C1 segment of cervical spinal cord (tissue), 14 donors: ENCODE data around the gene ABCA2.
A peak's percentile ranks its signal among the peaks of the same experiment; 100 is the strongest.
"Not testable (repeated sequence)": the region's sequence is repeated elsewhere in the genome, so short reads cannot be mapped to it uniquely, and the experiment has no call there.

ENCODE experiments used
- DNase-seq, 14 donors: peaks; one replicate each; lab custom pipeline; 2025; lab: John Stamatoyannopoulos, UW

Gene ABCA2

DNA sequence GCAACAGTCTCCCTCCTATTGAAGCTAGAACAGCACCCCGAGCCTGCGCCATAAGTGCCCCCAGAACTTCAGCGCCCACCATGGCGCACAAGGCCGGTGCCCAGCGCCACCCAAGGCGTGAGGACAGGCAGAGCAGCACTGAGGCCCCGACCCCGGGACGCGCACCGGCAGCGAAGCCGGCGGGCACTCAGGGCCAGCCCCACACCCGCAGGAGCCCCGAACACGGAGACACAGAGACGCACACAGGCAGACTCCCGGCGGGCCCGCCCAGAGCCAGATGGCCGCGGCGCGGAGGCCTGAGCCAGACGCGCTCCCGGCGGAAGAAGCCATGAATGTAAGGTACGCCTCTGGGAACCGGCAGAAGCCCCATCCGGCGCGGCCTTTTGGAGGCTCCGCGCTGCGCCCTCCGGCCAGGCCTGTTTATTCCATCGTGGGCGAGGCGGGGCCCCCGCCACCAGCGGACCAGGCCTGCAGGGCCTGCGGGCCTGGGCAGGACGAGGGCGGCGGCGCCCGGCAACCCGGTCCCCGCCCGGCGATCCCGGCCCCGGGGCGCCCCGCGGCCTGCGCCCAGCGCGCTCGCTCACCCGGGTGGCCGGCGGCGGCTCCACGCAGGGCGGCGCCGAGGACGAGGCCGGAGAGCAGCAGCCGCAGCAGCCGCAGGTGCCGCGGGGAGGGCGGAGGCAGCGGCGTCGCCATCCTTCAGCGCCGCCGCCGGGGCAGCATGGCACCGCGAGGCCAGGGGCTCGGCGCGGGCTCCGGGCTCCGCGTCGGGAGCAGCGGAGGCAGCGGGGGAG, 17.5 kb upstream of the ABCA2 start:
- DNase-seq = peak in 2 of 14 donors; percentile 23 to 63

DNA sequence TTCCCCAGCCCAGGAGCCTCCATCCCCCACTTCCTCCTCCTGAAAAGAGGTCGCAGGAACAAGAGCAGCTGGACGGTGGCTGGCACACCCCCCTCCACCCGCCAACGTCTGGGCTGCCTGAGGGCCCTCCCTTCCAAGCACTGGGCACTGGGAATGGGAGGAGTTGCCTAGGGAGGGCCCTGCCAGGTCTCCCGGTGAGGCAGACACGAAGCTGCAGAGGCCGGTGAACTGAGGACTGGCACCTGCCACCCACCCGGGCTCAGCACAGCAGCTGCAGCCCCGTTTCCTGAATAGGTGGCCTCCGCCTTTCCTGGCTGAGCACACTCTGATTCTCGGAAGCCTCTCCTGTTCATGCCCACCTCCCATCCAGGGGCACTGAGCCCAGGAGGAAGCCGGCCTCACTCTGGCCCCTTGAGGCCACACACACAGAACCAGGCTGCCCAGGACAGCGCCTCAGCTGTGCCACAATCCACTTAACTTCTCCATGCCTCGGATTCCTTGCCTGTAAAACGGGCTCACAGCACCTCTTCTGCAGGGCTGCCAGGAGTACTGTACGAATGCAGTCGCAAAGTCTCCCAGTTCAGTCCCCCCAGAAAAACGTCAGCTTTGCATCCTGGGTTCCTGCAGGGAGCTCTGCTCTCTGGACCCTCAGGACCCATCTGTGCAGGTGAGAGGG, 16.6 kb upstream of the ABCA2 start:
- DNase-seq = peak in 6 of 14 donors; percentile 32 to 76 (median 46)

DNA sequence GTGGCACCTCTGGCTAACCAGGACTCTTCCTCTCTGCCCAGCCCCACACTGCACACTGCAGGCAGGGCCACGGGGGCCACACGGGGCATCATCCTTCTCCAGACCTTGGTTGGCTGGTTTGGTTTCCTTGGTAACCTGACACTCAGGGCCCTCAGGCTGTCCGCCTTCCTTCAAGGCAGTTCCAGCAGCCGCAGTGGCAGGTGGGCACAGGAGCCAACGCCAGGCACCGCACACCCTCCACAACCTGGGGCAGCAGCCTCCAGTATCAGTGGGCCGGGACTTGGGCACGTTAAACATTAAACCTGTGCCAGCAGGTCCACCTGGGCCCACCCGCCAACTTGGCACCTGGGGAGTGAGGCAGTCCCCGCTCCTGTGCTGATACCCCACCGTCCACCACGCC, 16.0 kb upstream of the ABCA2 start:
- no peak for DNase-seq

DNA sequence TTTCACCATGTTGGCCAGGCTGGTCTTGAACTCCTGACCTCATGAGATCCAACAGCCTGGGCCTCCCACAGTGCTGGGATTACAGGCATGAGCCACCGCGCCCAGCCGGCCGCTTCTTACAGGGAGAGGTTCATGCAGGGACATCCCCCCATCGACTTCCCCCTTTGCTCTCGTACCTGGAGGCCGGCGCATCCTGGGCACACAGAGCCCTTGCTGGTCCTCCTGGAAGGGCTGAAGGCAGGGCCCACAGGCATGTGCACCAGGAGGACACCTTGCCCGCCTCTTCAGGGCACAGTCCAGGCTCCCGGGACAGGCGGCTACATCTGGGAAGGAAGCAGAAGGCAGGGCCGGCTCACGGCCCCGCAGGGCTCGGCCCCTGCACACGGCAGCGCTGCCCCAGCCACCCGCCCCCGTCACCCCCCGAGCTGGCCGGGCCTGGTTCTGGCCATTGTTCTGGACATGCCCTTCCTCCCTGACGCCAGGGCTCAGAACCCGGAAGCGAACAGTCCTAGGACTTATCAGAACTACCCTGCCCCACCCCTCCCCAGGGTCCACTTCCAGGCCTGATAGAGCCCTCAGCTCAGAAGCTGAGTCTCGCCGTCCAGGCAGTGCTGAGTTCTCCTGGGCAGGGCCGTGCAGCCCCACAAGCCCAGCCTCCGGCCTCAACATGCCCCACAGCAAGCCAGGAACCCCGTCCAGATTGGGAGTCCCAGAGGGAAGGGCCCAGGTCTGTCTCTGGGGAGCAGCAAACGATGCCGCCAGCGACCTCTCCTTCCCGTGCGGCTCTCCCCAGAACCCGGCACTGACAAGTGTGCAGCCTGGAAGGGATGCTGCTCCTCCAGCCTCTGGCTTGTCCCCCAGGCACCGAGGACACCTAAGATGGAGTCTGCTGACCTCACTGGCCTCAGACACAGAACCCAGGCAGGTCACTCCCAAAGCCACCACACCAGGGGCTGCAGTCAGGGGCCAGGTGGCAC, 15.0 kb upstream of the ABCA2 start:
- DNase-seq = no peak

DNA sequence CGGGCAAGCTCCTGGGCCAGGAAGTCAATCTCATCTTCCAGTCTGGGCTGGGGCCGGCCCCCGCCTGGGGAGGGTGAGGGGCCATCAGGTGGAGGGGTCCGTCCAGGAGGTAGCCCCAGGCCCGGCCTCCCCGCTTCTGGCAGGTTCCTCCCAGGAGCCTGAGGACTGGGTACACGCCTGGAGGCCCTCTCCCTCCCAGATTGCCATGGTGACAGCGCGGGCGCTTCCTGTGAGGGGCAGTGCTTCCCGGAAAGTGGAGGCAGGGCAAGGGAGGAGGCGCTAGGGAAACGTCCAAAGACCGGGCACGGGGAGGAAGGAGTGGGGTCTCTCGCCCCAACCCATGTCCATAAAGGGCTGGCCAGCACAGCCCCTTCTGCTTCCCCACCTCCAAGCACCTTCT, 13.1 kb upstream of the ABCA2 start:
- DNase-seq = no peak

DNA sequence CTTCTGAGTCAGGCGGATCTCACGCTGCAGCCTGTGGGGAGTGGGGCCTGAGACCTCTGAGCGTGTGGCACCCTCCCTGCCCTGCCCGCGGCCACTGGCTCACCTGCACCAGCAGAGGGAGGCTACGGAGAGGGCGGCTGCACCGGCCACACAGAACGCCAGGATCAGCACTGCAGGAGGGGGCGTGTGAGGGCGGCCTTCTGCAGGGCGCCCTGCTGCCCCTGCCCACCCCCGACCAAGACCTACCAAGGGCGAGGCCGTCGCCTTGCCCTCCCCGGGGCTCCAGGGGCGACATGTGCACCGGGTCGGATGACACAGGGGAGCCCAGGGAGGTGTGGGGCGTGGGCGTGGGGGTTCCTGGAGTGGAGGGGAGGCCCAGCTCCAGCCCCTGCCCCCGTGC, 12.5 kb upstream of the ABCA2 start:
- DNase-seq = no peak

DNA sequence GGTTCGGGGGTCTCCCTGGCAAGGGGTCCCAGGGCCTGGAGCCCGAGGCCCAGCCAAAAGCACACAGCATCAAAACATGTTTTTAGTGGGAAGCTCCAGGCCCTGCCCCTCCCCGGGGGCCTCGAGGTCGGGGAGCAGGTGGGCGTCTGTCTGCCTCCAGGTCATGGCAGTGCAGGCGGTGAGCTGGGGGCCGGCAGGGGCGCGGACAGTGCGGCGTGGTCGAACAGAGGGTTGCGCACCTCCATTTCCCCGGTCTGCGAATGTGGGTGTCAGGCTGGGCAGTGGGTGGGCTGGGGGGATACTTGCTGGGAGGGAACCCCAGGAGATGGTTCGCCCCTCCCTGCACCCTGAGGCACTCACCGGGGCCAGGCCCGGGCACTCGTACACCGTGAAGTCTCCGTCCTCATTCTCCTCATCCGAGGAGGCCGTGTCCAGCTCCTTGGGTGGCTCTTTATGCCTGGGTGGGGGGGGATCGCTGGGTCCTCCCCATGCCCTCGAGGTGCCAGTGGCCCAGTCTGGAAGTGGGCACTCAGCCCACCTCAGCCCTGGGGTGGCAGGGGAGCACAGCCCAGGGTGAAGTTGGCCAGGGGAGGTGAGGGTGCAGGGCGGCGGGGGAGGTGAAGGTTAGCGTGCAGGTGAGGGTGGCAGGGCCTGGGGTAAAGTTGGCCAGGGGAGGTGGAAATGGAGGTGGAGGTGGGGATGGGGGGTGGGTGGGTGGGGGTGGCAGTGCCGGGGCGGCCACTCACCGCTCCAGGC, 11.8 kb upstream of the ABCA2 start:
- DNase-seq = no peak

DNA sequence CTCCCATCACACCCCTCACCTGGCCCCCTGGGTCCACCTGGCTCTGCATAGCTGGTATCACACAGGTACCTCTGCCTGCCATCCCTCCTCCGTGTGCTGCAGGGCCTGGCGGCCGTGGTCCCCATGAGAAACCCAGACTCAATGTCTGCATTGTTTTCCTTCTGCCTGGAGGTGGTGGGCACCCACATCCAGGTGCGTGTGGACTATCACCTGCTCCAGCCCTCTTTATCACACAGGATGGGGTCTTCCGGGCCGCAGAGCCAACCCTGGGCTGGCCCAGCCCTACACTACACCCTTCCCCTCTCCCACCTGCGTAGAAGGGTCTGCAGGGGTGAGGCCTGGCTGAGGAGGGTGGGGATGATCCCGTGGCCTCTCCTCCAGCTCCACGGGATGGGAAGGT, 10.9 kb upstream of the ABCA2 start:
- no peak for DNase-seq

DNA sequence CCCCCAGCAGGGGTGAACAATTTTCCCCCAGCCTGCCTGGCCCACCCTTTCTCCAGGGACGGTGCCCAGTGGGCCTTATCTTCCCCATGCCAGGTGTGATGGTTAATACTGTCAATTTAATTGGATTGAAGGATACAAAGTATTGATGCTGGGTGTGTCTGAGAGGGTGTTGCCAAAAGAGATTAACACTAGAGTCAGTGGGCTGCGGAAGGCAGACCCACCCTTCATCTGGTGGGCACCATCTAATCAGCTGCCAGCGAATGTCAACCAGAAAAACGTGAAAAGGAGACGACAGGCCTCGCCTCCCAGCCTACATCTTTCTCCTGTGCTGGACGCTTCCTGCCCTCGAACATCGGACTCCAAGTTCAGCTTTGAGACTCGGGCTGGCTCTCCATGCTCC, 9.4 kb upstream of the ABCA2 start:
- DNase-seq = no peak

DNA sequence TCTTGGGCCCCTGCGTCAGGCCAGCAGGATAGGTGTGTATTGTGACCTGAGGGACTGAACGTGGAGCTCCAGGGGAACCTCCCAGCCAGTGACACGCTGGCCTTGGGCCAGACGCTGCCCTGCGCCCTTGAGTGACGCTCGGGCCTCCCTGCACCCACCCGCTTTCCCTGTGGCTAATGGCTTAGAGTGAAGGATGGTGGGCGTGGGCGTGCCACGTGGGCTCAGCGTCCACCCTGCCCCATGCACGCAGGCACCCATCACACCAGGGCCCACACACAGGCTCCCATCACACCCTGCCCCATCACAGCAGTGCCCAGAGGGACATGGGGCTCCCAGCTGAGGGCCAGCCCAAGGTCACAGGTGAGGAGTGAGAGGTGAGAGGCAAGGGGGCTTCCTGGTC, 9.0 kb upstream of the ABCA2 start:
- no peak for DNase-seq

DNA sequence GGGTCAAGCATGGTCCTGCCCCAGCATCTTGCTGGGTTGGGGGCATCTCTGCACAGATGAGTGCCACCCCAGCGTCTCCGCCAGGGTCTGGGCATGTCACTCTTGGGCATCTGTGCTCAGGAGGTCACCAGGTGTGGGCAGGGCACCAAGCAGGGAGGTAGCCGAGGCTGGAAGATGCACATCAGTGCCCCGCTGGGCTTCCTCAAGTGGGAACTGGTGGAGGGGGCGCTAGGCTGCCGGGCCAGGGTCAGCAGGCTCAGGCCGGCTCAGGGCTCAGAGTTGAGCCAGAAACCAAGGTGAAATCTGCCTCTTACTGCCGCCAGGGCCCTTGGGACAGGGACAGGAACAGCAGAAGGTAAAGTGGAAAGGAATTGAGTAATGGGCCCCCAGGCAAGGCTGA, 7.9 kb upstream of the ABCA2 start:
- no peak for DNase-seq

DNA sequence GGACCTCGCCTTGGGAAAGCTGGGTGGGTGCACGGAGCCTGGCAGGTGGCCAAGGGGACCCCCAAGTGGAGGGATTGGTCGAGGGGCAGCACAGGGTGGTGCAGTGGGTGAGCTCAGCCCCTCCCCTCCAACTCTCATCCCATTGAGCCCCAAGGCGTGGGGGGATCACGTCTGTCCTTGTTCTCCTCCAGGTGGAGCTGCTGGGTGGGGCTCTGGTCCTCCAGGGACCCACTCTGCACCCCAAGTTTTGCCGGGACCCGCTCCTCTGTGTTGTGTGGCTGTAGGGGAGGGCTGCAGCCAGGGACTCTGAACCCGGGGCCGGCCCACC, 7.4 kb upstream of the ABCA2 start:
- no peak for DNase-seq

DNA sequence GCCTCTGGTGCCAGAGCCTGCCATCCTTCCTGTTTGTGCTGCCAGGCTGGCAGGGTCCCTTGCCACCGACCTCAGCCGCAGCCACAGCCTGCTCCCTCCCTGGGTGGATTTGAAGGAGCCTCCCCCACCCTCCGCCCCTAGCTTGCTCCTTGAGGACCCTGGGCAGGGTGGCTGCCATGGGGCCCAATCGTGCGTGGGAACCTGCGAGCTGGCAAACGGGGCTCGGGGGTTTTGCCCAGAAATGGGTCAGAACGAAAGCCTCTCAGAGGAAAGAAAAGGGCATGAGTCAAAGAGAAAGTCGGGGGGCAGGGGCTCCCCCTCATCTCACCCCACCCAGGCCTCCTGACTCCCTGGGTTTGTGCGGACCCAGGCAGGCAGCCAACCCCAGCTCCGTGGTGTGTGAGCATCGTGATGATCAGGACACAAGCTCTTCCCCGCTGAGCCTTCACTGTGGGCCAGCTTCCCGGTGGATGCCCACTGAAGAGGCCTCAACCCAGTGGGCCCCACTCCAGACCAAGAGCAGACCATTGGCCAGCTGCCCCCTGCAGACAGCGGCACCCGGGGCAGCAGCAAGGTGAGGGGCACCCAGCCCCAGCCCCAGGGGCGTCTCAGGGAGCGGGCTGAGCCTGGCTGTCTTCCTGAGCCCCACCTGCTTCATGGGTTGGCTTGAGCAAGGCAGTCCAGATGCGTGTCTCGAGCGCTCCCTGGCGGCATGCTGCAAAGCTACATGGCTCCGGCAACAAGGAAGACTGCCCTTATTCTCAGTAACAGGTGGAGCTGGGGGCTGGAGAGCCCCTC, 6.9 kb upstream of the ABCA2 start:
- peak; percentile 30 to 90 (median 73) for DNase-seq

DNA sequence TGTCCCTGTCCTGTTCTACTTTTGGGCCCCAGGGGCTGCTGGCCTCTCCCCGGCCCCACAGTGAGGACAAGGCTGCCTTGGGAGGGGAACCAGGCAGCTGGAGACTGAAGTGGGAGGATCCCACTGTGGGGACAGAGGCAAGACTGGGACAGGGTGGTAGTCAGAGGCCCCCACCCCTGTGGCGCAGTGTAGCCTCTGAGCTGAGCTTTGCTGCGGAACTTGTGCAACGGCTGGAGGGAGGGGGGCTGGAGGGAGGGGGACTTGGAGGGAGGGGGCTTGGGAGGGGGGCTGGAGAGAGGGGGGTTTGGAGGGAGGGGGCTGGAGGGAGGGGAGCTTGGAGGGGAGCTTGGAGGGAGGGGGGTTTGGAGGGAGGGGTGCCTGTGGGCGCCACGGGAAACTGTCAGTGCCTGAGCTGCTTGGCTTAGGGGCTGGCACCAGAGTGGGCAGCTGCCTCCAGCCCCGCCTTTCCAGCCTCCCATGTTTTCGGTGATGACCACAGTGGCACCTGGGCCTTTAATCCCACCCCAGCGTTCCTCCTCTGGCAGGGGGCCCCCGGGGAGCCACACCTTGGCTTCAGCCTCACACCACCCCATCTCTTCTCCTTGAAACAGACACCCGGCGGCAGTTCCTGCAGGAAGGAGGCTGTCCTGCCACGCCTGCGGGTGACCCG, 6.1 kb upstream of the ABCA2 start:
- no peak for DNase-seq

DNA sequence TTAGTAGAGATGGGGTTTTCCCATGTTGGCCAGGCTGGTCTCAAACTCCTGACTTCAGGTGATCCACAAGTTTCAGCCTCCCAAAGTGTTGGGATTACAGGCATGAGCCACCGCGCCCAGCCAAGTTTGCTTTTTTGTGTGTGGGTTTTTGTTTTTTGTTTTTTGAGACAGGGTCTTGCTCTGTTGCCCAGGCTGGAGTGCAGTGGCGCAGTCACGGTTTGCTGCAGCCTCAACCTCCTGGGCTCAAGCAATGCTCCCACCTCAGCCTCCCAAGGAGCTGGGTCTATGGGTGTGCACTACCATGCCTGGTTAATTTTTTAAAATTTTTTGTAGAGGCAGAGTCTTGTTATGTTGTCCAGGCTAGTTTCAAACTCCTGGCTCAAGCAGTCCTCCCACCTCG, 5.4 kb upstream of the ABCA2 start:
- not testable (repeated sequence) for DNase-seq

DNA sequence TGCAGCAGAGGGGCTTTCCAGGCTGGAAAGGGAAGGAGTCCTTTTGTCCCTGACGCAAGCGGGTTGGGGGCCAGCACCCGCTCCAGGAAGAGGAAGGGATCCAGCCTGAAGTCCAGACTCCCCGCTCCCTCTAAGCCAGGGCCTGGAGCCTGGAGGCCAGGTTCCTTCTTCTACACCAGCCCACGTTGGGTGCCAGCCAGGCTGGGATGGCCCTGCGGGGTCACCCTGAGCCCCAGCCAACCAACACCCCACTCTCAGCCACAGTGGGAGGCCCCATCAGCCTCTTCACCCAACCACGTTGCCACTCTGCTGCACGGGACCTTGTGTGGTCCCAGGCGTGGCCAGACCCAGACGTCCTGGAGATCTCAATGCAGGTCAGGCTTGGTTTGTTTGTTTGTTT, 4.8 kb upstream of the ABCA2 start:
- no peak for DNase-seq

DNA sequence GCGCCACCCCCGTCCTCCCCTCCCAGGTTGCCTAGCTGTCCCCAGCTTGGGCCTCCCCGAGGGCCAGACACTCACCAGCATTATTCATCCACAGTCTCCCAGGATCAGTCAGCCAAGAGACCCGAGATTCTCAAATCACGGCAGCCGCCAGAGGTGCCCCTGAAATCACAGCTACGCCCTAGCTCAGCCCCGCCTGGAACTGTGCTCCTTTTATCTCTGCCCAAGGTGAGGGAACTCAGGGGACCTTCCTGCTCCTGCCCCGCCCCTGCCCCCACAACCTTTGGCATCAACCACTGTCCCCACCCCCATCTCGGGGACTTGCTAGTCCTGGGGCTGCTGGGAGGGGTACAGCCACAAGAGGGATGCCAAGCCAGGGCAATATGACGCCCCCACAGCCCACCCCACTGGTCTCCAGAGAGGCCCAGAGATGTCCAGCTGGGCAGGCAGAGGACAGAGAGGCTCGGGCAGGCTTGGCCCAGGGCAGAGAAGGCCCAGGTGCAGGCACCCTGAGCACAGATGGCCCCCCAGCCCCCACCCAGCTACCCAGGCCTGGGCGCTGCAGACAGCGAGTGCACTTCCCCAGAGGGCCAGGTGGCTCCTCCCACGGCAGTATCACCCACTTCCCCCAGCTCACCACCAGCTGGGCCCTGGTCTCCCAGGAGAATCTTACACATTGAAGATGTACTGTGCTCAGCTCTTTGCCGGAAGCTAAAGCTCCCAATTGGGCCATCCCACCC, 4.0 kb upstream of the ABCA2 start, which contains the start of gene FUT7:
FUT7 (minus strand) TSS at position 185 of the 737 bp plus-strand sequence; CDS start at position 88, 97 bp downstream.
- DNase-seq = no peak

DNA sequence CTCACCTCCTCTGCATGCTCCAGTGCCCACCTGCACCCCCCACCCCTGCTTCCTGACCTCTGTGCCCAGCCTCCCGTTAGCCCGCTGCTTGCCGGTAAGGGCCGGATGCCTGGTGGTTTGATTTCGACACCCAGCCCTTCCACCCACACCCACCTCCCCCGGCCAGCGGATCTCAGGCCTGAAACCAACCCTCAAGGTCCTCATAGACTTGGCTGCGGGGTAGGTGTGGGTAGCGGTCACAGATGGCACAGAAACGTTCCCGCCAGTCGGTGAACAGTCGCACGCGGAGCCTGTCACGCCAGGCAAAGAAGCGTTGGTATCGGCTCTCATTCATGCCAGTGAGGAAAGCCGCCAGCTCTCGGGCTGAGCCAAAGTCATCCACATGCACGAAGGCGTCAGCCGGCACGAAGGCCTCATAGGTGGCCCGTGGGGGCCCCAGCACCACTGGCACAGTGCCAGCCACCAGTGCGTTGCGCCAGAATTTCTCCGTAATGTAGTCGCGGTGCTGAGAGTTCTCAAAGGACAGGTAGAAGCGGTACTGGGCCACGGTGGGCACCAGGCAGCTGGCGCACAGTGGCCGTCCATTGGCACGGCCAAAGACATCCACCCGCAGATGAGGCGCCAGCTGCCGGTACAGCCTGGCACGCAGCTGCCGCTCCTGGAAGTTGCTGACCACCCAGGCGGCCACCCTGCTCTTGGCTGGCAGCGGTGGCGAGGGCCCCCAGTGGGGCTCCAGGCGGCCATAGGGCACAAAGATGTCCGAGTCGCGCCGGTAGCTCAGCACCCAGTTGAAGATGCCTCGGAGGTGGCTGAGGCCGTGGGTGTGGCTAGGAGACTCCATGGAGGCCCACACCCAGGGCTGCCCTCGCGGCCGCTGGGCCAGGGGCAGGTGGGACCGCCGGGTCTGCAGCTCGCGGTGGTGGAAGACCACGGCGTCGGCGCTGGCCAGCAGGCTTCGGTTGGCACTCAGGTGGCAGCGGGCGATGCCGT, 2.8 kb upstream of the ABCA2 start:
- peak in 1 of 14 donors; percentile 35 for DNase-seq
